GM18507 (cell line): Measurements from ENCODE around the gene SPRYD3.
A peak's percentile ranks its signal among the peaks of the same experiment; 100 is the strongest.

ENCODE experiments used
- DNase-seq: peaks from one replicate; pipeline ENCODE4 v3.0.0; 2011; ENCODE audit warnings: low read depth; ENCODE audit not compliant: insufficient read length; ENCODE audit errors: extremely low spot score
- FAIRE-seq: peaks from 2 replicates; lab custom pipeline; 2011; peaks lifted over from hg19 to GRCh38; lab: Jason Lieb, UNC

The SPRYD3 gene

DNA sequence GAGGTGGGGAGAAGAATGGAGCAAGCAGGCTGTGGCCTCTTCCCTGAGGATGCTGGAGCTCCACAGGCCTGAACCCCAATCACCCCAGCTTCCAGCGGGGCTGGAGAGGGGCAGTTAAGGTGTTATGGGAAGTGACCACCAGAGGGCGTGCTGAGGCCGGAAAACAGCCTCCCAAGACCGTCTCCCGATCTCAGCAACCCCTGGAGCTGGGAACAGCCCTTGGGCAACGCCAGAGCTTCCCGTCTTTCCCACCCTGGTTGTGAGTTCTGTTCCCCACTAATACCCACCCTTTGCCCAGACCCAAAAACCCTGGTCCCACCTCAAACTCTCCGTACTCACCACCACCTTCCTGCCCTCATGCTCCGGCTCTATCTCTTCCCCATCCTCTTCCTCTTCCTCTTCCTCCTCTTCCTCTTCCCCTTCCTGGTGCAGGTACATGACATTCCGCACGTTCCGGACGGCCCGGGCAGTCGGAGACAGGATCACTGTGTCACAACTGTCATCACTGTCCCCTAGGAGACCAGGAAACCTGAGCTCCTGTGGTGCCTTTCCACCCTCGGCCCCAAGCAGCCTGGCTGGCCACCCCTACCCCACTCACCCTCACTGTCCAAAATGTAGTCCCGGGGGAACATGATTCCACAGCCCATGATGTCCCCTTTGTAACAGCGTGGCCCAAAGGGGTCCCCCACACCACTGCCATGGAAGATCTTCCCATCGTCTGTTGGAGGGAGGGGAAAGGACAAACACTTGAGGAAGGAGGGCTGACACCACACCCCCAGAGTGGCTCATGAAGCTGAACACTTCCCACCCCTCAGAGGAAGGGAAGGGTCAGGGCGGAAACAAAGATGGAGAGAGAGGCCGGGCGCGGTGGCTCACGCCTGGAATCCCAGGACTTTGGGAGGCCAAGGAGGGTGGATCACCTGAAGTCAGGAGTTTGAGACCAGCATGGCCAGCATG is 12.9 kb downstream of the SPRYD3 start:
- DNase-seq (peak; percentile 71), FAIRE-seq (peak; percentile 83)

DNA sequence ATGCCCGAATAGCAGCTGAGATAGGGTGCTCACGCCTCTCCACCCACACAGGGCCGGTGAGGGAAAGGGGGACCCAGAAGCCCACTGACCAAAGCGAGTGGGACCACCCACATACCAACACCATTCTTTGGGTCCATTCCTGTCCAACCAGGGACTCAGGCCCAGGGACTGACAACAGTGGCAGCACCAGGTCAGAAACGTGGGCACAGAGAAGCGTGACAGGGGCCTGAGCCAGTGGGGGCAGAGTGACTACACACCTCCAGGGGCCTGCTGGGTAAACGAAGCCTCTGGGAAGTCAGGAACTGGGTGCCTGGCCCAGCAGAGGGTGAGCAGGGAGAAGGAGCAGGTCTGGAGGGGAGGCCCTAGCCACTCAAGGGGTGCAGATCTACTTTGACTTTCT is 13.7 kb downstream of the SPRYD3 start:
- no peak for FAIRE-seq

DNA sequence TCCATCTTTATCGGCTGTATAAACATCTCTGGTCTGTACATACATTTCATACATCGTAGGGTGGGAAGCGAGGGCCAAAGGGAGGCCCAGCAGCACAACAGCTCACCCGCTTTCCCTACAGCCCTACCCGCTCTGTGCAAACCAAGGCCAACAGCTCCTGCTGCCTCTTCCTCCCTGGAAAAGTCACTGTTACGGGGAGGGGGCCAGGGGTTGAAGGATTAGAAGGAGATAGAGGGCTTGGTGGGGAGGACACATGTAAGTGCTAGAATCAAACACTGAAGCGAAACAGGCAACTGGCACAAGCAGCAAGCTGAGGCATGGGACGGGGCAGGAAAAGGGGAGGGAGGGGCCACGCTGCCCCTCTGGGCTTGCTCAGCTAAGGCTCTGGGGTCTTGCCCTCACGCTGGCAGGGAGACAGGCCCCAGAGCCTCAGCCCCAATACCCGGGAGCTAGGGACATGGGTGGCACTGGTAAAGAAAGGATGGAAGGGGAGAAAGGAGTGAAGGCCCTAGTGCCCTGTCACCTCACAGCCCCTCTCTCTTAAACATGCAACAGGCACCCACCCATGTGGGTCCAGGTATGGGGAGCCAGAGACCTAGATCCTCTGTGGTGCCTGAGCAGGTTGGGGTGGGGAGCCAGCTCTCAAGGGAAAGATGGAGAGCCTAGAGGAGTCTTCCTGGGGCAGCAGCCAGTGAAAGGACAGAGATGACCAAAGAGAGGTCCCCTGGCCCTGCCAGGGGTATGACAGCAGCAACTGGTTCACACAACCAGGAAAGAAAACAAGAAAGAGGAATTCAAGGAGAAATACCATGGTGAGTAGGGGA is 14.4 kb downstream of the SPRYD3 start:
- no peak for FAIRE-seq
- DNase-seq = no peak

More for the DNA sequence above, 13.7 kb downstream of the SPRYD3 start:
- no peak for DNase-seq

DNA sequence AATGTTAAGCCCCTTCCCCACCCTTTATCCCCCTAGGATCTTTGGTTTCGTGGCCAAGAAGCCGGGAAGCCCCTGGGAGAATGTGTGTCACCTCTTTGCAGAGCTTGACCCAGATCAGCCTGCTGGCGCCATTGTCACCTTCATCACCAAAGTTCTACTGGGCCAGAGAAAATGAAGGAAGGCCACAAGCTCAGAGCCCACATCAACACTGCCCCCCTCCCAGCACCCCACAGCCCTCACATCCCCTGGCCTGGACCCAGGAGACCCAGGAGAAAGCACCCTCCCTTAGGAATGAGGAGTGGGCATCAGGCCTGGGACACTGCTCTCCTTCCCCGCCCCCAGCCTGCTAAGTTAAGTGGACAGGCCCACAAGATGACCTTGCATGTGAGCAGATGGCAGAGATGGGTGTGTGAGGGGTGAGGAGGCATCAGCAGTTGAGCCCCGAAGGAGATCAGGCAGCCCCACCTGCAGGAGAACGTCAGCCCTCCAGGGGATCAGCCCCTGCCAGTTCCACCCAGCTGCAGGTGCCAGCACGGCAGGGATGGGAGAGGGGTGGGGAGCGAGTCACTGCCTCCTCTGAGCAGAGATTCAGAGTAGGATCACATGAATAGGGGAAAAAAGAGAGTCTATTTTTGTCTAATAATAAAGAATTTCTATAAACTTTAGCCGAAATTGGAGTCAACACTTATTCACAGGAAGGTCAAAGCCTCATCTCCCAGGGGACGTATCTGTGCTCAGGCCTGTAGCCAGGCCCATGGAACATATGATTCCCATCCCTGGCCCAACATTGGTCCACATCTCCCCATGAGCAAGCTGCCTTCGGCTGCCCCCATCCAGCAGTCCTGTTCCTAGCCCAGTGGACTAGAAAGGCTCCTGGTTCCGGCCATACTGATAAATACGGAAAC is 15.2 kb downstream of the SPRYD3 start:
- no peak for FAIRE-seq

DNA sequence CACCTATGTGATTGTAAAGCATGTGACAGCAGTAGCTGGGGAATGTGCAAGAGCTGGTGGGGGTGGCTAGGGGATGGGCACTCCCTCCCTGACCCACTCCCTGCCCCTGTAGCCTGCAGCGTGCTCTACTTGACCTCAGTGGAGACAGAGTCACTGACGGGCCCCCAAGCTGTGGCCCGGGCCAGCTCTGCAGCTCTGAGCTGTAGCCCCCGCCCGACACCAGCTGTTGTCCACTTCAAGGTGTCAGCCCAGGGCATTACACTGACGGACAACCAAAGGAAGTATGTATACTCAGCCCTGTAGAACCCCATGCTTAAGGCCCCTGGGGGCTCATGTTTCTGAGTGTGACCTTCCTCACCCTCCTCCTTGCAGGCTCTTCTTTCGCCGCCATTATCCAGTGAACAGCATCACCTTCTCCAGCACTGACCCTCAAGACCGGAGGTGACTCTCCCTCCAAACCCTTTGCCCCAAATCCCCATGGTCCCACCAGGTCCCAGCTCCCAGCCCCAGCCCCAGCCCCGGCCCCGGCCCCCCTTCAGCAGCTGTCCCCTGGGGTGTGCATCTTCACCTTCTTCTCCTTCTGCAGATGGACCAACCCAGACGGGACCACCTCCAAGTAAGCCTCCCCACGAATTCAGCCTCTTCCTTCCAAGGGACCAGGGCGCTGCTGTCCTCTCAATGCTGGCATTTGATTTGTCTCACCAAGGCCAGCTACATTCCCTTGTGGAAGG is 16.0 kb downstream of the SPRYD3 start:
- DNase-seq = no peak
- FAIRE-seq = no peak

More for the DNA sequence above, 15.2 kb downstream of the SPRYD3 start:
- DNase-seq = no peak

DNA sequence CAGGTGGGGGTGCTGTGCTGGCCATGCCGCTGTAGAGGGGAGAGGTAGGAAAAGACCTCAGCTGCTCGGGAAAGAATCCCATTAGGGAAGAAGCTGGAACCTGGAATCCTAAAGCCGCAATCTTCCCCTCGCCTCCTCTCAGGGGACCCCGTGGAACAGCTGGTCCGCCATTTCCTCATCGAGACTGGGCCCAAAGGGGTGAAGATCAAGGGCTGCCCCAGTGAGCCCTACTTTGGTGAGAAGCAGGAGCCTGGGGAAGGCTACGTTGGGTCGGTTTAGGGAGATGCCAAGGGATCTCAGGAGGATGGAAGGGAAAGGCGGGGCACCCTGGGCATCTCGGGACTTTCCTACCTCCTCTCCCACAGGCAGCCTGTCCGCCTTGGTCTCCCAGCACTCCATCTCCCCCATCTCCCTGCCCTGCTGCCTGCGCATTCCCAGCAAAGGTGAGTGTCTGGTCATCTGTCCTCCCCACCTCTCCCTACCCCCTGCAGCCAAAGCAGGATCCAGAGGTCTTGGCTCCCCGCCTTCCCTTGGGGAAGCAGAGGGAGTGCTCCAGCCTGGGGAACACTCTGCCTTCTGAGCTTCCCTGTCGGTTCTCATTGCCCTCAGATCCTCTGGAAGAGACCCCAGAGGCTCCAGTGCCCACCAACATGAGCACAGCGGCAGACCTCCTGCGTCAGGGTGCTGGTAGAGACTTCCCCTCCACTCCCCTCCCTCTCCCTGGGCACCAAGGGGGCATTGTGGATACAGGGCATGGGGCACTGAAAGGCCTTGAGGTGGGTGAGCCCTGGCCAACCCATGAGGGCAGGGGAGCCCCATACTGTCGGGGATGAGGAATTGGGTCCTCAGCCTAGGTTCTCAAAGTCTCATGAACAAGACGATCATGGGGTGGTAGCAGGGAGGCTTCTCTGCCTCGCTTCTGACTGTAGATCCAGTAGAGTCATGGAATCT is 16.9 kb downstream of the SPRYD3 start:
- FAIRE-seq = no peak
- DNase-seq = no peak

DNA sequence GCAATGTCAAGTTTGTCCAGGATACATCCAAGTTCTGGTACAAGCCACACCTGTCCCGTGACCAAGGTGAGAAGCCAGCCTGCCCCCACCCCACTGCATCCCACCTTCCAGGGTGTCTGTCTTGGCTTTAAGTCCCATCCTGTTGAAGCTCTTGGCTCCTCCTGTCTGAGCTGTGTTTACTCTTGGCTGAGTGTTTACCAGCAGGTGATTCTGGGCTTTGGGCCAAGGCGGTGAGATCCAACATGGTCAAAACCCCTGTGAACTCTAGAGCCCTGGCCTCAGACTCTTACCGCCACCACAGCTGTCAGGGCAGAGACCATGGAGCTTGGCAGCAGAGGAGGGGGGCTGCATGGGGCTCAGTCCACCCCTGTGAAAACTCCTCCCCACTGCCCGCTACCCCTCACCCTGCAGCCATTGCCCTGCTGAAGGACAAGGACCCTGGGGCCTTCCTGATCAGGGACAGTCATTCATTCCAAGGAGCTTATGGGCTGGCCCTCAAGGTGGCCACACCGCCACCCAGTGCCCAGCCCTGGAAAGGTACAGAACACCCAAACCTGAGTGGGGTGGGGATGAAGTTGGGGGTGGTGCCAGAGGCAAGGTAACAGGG is 17.7 kb downstream of the SPRYD3 start:
- no peak for FAIRE-seq
- DNase-seq = no peak

DNA sequence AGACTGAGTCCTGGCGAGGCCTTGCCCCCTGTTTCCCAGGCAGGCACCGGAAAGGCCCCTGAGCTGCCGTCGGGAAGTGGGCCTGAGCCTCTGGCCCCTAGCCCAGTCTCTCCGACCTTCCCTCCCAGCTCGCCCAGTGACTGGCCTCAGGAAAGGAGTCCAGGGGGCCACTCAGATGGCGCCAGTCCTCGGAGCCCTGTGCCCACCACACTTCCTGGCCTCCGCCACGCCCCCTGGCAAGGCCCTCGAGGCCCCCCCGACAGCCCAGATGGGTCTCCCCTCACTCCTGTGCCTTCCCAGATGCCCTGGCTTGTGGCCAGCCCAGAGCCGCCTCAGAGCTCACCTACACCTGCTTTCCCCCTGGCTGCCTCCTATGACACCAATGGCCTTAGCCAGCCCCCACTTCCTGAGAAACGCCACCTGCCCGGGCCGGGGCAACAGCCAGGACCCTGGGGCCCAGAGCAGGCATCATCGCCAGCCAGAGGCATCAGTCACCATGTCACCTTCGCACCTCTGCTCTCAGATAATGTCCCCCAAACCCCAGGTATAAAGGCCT is 18.4 kb downstream of the SPRYD3 start:
- no peak for DNase-seq
- no peak for FAIRE-seq

DNA sequence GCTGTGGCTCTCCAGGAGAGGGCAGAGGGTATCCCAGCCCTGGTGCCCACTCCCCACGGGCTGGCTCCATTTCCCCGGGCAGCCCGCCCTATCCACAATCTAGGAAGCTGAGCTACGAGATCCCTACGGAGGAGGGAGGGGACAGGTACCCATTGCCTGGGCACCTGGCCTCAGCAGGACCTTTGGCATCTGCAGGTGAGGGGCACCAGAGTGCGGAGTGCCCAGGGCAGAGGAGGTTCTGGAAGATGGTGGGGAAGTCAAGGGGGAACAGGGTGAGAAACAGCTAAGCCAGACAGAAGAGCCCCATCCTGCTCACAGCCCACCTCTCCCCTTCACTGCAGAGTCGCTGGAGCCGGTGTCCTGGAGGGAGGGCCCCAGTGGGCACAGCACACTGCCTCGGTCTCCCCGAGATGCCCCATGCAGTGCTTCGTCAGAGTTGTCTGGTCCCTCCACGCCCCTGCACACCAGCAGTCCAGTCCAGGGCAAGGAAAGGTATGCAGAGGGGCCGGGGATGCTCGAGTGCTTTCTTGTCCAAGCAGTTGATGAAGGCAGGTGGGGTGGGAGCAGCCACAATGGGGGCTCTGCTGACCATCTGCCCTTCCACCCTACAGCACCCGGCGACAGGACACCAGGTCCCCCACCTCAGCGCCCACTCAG is 19.0 kb downstream of the SPRYD3 start:
- FAIRE-seq = no peak
- no peak for DNase-seq

DNA sequence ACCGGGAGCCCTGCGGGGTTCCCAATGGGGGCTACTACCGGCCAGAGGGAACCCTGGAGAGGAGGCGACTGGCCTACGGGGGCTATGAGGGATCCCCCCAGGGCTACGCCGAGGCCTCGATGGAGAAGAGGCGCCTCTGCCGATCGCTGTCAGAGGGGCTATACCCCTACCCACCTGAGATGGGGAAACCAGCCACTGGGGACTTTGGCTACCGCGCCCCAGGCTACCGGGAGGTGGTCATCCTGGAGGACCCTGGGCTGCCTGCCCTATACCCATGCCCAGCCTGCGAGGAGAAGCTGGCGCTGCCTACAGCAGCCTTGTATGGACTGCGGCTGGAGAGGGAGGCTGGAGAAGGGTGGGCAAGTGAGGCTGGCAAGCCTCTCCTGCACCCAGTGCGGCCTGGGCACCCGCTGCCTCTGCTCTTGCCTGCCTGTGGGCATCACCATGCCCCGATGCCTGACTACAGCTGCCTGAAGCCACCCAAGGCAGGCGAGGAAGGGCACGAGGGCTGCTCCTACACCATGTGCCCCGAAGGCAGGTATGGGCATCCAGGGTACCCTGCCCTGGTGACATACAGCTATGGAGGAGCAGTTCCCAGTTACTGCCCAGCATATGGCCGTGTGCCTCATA is 19.6 kb downstream of the SPRYD3 start:
- FAIRE-seq = no peak

DNA sequence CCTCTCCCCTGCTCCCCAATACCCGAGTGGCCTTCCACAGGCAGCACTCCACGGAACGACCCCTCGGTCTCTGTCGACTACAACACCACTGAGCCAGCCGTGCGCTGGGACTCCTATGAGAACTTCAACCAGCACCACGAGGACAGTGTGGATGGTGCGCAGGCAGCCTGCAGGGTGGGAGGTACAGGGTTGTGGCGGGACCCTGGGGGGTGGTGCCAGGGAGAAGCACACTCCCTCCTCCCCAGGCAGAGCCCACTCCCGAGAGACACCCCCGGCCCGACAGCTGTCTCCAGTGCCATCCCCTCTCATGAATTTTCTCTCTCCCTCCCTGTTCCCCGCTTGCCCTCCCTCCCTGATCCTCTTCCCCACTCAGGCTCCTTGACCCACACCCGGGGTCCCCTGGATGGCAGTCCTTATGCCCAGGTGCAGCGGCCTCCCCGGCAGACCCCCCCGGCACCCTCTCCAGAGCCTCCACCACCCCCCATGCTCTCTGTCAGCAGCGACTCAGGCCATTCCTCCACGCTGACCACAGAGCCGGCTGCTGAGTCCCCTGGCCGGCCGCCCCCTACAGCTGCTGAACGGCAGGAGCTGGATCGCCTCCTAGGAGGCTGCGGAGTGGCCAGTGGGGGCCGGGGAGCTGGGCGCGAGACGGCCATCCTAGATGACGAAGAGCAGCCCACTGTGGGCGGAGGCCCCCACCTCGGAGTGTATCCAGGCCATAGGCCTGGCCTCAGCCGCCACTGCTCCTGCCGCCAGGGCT is 20.3 kb downstream of the SPRYD3 start:
- no peak for FAIRE-seq
- no peak for DNase-seq

More for the DNA sequence above, 19.6 kb downstream of the SPRYD3 start:
- DNase-seq = no peak

DNA sequence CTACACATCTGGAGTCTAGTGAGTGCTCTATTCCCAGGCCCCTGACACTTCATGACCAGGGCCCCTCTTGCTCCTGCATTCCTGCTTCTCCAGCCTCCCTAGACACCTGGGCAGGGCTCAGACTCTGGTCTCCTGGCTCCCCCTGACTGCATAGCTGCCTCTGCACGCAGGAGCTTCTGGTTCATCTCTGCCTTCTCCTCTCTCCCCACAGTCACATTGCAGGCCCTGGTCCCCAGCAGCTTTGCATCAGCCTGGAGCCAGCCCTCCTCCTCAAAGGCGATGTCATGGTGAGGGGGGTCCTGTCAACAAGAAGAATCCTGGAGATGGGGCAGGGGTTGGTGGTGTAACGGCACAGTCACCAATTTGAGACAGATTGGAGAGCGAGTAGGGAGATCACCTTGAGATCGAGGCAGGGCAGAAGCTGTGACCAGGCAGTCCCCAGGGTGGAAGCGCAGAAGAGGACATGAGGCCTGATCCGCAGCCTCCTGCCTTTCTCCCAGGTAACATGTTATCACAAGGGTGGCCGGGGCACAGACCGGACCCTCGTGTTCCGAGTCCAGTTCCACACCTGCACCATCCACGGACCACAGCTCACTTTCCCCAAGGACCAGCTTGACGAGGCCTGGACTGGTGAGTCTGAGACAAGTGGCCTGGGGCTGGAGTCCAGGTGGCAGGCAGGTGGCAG is 21.2 kb downstream of the SPRYD3 start:
- DNase-seq (no peak), FAIRE-seq (no peak)

DNA sequence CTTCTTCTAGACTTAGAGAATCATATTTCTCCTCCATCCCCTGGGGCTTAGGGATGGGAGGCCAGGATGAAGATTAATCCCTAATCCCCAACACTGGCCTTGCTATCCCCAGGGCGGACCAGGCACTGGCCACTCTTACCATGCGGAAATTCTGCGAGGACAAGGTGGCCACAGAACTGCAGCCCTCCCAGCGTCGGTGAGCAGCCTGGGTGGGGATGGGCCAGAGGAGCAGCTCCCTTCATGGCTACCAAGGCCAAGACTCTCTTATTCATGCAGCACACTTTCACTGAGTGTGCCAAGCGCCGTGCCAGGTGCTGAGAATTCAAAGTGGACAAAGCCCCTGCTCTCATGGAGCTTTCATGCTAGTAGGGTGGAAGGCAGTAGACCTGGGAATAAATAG is 22.3 kb downstream of the SPRYD3 start:
- no peak for FAIRE-seq

DNA sequence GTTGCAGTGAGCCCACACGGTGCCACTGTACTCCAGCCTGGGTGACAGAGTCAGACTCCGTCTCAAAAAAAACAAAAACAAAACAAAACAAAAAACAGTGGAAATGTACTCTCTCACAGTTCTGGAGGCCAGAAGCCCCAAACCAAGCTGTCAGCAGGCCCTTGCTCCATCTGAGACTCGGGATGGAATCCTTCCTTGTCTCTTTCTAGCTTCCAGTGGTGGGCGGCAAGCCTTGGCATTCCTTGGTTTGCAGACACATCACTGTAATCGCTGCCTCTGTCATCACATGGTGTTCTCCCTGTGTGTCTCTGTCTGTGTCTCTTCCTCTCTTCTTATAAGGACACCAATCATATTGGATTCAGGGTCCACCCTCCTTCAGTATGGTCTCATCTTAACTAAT is 22.9 kb downstream of the SPRYD3 start:
- DNase-seq = no peak
- FAIRE-seq = no peak

More for the DNA sequence above, 22.3 kb downstream of the SPRYD3 start:
- DNase-seq = no peak
